ENCODE data around the gene ZNF782.
"Not testable (repeated sequence)": the region's sequence is repeated elsewhere in the genome, so short reads cannot be mapped to it uniquely, and the experiment has no call there.

Gene ZNF782
- 10.0 to 47.9 (median 13.6) reads per million in 9 experiments for total RNA-seq

DNA sequence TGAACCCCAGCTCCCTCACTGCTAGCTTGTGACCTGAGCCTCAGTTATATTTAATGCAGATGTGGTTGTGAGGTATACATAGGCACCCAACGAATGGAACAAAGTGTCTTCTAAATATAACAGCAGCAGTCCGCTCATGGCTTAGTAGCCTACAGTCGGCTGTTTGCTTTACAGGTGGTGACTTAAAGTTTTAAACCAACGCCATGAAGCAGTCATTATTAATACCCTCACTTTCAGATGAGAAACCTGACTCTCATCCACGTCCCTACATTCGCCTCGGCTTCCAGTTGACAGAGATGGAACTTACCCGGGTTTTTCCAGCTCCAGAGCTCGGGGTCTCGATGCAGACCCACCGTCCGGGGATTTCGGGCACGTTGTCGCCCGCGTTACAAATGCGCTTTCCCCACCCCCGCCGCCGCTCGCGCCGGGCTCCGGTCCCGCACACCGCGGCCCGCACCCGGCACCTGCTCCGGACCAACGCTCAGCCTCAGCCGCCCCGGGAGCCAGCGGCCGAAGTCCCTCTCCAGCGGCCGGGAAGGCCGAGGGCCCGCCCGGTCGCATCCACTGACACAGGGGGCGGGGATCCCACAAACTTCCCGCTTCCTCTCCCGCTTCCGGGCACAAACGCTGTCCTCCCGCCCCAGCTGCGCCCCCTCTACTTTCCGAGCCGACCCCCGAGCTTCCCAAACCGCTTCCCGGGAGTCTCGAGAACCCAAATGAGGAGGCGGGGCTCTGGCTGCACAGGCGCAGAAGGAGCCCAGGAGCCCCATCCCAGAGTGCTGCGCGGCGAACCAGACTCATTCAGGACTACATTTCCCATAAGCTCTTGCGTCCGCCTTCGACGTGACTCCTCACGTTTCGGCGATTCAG is at the start of gene ZNF782:
TSS of gene ZNF782 (minus strand) at position 734 of the 870 bp plus-strand sequence. CDS start 2,553 bp downstream, outside the sequence.
- peak; percentile 78 for ATAC-seq (replicated peaks)
- peak within 1 kb of the TSS; percentile 96 to 100 for H3K4me3 Mint-ChIP-seq
- no peaks in the 10 kb centered on the region for H3K9me3 Mint-ChIP-seq
- peaks cover 4% of the 10 kb centered on the region for H3K36me3 Mint-ChIP-seq (ENCODE audit: insufficient read depth)
- peaks cover 28 to 38% of the 10 kb centered on the region in 2 donors for H3K4me1 Mint-ChIP-seq (ENCODE audit: low read depth in 2 of 2)
- DNase-seq = peak; percentile 74 to 78 (median 76)
- H3K27ac Mint-ChIP-seq = peak within 1 kb of the TSS; percentile 90 to 100
- peaks cover 0 to 9% of the 10 kb centered on the region in 2 donors for H3K27me3 Mint-ChIP-seq

DNA sequence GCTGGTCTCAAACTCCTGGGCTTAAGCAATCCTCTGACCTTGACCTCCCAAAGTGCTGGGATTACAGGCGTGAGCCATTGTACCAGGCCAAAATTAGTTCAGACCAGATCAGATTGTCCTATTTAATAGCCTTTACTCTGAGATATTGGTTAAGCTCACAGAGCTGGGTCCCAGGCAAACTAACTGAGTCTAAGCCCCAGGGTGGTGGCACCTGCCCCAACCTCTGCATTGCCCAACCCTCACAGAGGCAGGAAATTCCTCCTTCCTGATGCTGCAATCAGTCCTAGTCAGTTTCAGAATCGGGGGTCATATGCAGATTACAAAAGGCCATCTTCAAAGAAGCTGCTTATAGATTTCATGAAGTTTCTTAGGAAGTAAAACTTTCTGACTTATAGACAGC is 45.7 kb upstream of the ZNF782 start:
- not testable (repeated sequence) for H3K4me3 Mint-ChIP-seq; H3K9me3 Mint-ChIP-seq; ATAC-seq (replicated peaks); DNase-seq; H3K27ac Mint-ChIP-seq; H3K4me1 Mint-ChIP-seq (ENCODE audit: low read depth in 2 of 2); H3K27me3 Mint-ChIP-seq; H3K36me3 Mint-ChIP-seq (ENCODE audit: insufficient read depth)

DNA sequence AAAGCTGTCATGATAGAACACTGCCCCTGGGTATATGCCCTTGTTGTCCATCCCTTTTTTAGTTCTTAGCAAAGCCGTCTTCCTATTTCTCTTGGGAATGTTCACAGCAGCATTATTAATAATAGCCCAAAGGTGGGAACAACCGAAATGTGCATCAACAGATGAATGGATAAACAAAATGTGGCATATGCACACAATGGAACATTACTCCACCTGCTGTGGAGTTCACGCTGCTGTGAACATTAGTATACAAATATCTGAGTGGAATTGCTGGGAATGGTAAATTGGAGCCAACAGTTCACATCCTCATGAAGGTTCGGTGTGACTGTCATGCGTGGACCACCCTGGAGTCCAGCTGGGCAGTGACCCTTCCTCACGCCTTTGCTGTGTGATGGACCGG is 37.8 kb upstream of the ZNF782 start:
- DNase-seq = no peak
- ATAC-seq (replicated peaks) = no peak
- Mint-ChIP-seq H3K36me3 (ENCODE audit: insufficient read depth) (peaks cover 5% of the 10 kb centered on the region), H3K4me3 (no peak overlapping the region), H3K27me3 (no peaks in the 10 kb centered on the region), H3K9me3 (no peaks in the 10 kb centered on the region), H3K4me1 (ENCODE audit: low read depth in 2 of 2) (no peaks in the 10 kb centered on the region), H3K27ac (no peak overlapping the region)

DNA sequence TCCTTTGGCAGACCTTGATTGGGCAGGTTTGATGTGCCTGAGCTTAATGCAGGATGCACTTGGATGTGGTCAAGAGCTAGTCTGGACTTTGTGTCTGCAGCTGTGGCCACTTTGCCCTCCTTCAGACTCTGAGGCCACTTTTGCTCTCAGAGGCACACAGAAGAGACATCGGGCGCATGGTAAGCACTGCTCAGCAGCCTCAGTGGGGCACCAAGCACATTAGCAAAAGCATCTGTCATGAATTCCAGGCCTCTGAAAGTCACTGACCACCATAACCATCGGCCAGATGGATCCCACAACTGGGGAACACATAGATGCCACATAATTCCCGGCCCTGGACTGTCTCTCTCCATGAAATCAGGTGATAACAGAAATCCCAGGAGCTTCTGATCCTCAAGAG is 34.3 kb upstream of the ZNF782 start:
- no peak for DNase-seq
- no peak for ATAC-seq (replicated peaks)
- H3K27ac Mint-ChIP-seq = no peak overlapping the region
- no peaks in the 10 kb centered on the region for H3K27me3 Mint-ChIP-seq
- no peak overlapping the region for H3K4me3 Mint-ChIP-seq
- H3K36me3 Mint-ChIP-seq (ENCODE audit: insufficient read depth) = peaks cover 5% of the 10 kb centered on the region
- H3K9me3 Mint-ChIP-seq = no peaks in the 10 kb centered on the region
- no peaks in the 10 kb centered on the region for H3K4me1 Mint-ChIP-seq (ENCODE audit: low read depth in 2 of 2)

DNA sequence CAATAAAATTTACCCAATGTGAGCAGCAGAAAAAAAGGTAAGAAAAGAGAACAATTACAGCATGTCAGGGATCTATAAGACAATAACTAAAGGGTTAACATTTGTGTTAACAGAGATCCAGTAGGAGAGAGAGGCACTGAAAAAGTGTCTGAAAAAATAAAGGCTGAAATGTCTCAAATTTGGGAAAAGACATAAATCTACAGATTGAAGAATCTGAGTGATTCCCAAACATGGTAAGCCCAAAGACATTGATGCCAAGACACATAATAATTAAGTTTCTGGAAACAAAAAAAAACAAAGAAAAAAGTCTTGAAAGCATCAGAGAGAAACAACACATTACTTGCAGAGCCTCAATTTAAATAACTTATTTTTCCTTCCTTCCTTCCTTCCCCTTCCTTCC is 31.1 kb upstream of the ZNF782 start:
- H3K4me3 Mint-ChIP-seq = no peak overlapping the region
- H3K36me3 Mint-ChIP-seq (ENCODE audit: insufficient read depth) = peaks cover 5% of the 10 kb centered on the region
- no peaks in the 10 kb centered on the region for H3K27me3 Mint-ChIP-seq
- ATAC-seq (replicated peaks) (no peak), DNase-seq (no peak)
- no peak overlapping the region for H3K27ac Mint-ChIP-seq
- no peaks in the 10 kb centered on the region for H3K9me3 Mint-ChIP-seq
- no peaks in the 10 kb centered on the region for H3K4me1 Mint-ChIP-seq (ENCODE audit: low read depth in 2 of 2)

DNA sequence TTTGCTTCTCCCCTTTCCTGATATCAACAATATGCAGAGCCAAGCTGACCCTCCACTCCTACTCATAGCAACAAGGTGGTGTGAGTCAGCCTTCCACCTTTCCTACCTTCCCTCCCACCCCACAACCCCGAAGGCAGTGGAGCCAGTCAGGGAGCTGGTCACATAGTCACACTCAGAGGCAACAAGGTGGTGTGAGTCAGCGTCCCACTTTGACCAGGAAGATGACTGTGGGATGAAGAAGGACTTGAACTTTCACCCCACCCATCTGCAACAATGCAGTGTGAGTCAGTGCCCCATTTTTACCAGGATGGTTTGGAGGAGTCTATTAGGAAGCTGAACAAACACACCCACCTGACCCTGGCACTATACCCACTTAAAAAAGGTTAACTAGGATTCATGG is 30.1 kb upstream of the ZNF782 start:
- no peaks in the 10 kb centered on the region for H3K4me1 Mint-ChIP-seq (ENCODE audit: low read depth in 2 of 2)
- no peaks in the 10 kb centered on the region for H3K36me3 Mint-ChIP-seq (ENCODE audit: insufficient read depth)
- DNase-seq (no peak), ATAC-seq (replicated peaks) (no peak)
- H3K27ac Mint-ChIP-seq = no peak overlapping the region
- H3K4me3 Mint-ChIP-seq = no peak overlapping the region
- H3K9me3 Mint-ChIP-seq = no peaks in the 10 kb centered on the region
- H3K27me3 Mint-ChIP-seq = peaks cover 0 to 6% of the 10 kb centered on the region in 2 donors

DNA sequence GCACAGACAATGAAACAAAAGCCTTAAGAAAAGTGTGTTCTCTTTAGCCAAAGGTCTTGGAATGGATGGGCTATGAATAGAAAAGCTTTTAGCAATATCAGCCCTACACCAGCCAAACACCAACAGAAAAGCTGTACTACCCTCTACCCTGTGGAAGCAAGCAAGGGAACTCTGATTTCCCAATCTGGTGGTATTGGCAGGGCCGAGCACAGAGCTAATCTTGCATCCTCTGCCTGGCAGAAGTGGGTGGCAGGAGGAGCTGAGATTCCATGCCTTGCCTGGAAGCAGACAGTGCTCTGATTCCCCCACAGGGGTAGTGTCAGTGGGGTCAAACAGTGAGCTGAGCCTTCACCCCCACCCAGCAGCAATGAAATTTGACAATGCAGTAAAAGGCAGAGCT is 29.6 kb upstream of the ZNF782 start:
- no peaks in the 10 kb centered on the region for H3K4me1 Mint-ChIP-seq (ENCODE audit: low read depth in 2 of 2)
- H3K4me3 Mint-ChIP-seq = no peak overlapping the region
- ATAC-seq (replicated peaks) = no peak
- H3K27ac Mint-ChIP-seq = no peak overlapping the region
- H3K36me3 Mint-ChIP-seq (ENCODE audit: insufficient read depth) = no peaks in the 10 kb centered on the region
- no peak for DNase-seq
- peaks cover 0 to 10% of the 10 kb centered on the region in 2 donors for H3K27me3 Mint-ChIP-seq
- no peaks in the 10 kb centered on the region for H3K9me3 Mint-ChIP-seq

DNA sequence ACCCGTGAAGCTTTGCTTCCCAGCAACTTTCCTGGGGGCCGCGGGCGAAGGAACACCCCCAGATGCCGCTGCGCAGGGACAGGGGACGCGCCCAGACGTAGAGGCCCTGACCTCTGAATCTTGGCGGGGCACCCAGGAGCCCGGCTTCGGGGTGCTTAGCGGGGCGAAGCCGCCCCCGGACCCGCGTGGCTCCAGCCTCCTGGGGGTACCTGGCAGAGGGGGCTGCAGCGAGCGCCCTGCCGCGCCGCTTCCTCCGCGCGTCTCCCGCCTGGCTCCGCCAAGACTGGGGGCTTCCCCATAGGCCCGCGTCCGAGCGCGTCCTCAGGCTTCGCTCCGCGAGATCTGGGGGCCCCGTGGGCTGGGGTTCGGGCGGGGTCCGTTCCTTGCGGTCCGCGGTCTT is 23.0 kb upstream of the ZNF782 start:
- Mint-ChIP-seq H3K27me3 (peaks cover 43 to 50% of the 10 kb centered on the region in 2 donors), H3K9me3 (no peaks in the 10 kb centered on the region), H3K36me3 (ENCODE audit: insufficient read depth) (no peaks in the 10 kb centered on the region), H3K27ac (no peak overlapping the region), H3K4me1 (ENCODE audit: low read depth in 2 of 2) (peaks cover 19 to 24% of the 10 kb centered on the region in 2 donors), H3K4me3 (no peak overlapping the region)
- DNase-seq (no peak), ATAC-seq (replicated peaks) (no peak)

DNA sequence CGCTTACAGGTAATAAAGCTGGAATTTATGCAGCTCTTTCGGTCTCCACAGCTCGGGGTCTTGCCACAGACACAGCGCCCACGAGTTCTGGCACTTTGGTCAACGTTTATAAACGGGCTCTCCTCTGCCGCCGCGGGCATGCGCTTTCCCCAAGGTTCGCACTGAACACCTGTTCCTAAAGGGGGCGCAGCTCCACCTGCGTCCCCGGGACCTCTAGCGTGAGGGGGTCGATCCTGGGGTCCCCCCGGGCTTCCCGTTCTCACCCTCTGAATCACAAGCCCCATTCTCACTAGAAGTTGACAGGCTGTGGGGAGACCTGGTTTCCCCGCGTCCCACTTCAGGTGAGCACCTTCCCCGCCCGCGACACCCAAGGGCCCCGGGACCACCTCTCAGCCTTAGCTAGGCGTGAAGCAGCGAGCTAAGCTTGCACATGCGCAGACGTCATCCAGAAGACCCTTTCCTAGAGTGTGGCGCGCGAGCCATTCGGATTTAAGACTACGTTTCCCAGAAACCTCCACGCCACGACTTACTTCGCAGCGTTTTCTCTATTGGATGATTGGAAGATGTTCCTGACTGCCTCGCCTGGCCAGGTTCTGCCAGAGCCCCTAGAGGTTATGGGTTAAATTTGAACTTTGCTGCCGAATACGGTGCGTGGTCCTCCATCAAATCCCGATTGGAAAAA is 21.3 kb upstream of the ZNF782 start:
- DNase-seq = peak in 2 of 3 experiments; percentile 6 to 11
- ATAC-seq (replicated peaks) = peak; percentile 9
- no peaks in the 10 kb centered on the region for H3K36me3 Mint-ChIP-seq (ENCODE audit: insufficient read depth)
- peaks cover 43 to 50% of the 10 kb centered on the region in 2 donors for H3K27me3 Mint-ChIP-seq
- H3K4me3 Mint-ChIP-seq = peak overlapping the region; percentile 89 to 90
- no peaks in the 10 kb centered on the region for H3K9me3 Mint-ChIP-seq
- H3K27ac Mint-ChIP-seq = peak overlapping the region; percentile 83 to 89
- peaks cover 19 to 24% of the 10 kb centered on the region in 2 donors for H3K4me1 Mint-ChIP-seq (ENCODE audit: low read depth in 2 of 2)

DNA sequence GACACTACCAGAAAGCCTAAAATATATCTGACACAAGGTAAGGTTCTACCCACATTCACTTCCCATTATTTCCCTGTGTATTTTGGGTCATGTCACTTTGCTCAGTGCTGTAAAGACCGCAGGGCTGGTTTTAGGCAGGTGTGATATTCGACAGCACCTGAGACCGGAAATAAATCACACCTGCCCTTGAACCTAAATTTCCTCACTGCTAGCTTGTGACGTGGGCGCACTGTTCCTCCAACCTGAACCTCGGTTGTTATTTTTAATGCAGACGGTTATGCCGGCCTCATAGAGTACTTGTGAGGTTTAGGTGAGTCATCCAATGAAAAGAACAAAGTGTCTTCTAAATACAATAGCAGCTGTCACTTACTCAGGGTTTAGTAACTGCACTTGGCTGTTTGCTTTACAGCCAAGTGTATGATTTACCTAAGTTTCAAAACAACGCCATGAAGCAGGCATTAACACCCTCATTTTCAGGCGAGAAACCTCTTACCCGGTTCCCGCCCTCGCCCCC is 20.7 kb upstream of the ZNF782 start:
- H3K36me3 Mint-ChIP-seq (ENCODE audit: insufficient read depth) = no peaks in the 10 kb centered on the region
- peaks cover 19 to 24% of the 10 kb centered on the region in 2 donors for H3K4me1 Mint-ChIP-seq (ENCODE audit: low read depth in 2 of 2)
- no peaks in the 10 kb centered on the region for H3K9me3 Mint-ChIP-seq
- H3K27me3 Mint-ChIP-seq = peaks cover 43 to 50% of the 10 kb centered on the region in 2 donors
- H3K27ac Mint-ChIP-seq = peak overlapping the region; percentile 83 to 89
- DNase-seq (peak; percentile 40 to 46 (median 45)), ATAC-seq (replicated peaks) (peak; percentile 89)
- peak overlapping the region; percentile 89 to 90 for H3K4me3 Mint-ChIP-seq

DNA sequence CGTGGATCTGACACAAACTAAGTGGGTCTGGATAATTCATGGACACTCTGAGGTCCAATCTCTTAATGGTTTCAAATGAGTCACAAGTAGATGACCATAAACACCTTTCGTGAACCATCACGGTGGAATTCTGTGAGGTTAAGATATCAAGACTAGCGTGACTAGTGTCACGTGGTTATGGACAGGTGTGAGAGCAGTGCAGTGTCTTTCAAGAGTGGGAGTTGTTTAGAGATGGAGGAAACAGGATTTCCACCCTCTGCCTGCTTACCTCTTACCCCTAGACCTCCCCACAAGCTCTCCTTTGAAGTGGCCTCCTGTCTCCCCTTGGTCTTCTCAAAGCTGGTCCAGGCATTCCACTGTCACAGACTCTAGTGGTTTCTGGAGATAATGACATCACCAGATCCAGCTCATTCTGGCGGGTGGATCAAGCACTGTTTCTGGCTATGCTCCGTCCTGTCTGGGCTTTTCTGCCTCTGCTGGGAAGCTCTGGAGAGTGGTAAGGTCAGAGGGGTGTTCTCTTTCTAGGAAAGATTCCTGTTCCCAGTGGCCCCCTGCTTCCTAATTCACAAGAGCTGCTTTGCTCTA is 20.0 kb upstream of the ZNF782 start:
- Mint-ChIP-seq H3K36me3 (ENCODE audit: insufficient read depth) (no peaks in the 10 kb centered on the region), H3K9me3 (no peaks in the 10 kb centered on the region), H3K4me1 (ENCODE audit: low read depth in 2 of 2) (peaks cover 19 to 24% of the 10 kb centered on the region in 2 donors), H3K4me3 (no peak overlapping the region), H3K27ac (peak overlapping the region in 1 of 2 donors; percentile 89), H3K27me3 (peaks cover 36 to 50% of the 10 kb centered on the region in 2 donors)
- ATAC-seq (replicated peaks) (no peak), DNase-seq (no peak)

DNA sequence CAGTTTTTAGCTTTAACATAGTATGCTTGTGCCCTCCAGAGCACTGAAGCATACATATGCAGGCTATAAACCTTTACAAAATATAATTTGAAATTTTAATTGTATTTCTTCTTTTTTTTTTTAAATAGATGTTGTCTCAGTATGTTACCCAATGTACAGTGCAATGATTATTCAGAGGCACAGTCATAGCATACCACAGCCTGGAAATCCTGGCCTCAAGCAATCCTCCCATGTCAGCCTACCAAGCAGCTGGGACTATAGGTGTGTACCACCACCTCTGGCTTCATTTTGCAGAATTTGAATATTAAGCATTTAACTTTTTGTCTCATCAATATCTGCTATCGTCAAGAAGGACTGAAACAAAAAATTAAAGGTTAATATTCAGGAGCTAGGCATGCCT is 16.9 kb upstream of the ZNF782 start:
- Mint-ChIP-seq H3K27me3 (peaks cover 18 to 47% of the 10 kb centered on the region in 2 donors), H3K36me3 (ENCODE audit: insufficient read depth) (no peaks in the 10 kb centered on the region), H3K27ac (no peak overlapping the region), H3K4me3 (no peak overlapping the region), H3K9me3 (no peaks in the 10 kb centered on the region), H3K4me1 (ENCODE audit: low read depth in 2 of 2) (peaks cover 16 to 21% of the 10 kb centered on the region in 2 donors)
- DNase-seq (no peak), ATAC-seq (replicated peaks) (no peak)

DNA sequence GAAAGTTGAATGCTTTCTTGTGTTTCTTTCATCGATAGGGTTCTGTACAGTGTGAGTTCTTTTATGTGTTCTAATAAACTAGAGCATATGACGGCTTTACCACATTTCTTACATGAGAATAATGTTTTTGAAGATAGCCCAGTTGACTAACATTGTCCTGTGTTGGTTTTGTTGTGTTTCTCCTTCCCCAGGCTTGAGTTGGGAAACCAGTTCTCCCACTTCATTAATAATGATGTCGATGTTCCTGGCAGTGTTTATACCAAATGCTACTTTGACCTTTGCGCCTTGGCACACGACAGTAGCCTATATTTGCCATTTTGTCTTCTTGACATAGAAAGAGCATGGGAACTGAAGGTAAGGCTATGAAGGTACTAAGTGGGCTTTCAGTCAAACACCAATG is 14.4 kb upstream of the ZNF782 start:
- Mint-ChIP-seq H3K36me3 (ENCODE audit: insufficient read depth) (no peaks in the 10 kb centered on the region), H3K9me3 (no peaks in the 10 kb centered on the region), H3K4me1 (ENCODE audit: low read depth in 2 of 2) (no peaks in the 10 kb centered on the region), H3K4me3 (no peak overlapping the region), H3K27me3 (peaks cover 9 to 34% of the 10 kb centered on the region in 2 donors), H3K27ac (no peak overlapping the region)
- DNase-seq (no peak), ATAC-seq (replicated peaks) (no peak)
